GM18951 (cell line): ENCODE data around the gene PHYHD1.

Experiments used
- POLR2A ChIP-seq: IDR thresholded peaks from 4 replicates; pipeline ENCODE4 v1.6.1; 2011; ENCODE audit warnings: mild to moderate bottlenecking; ENCODE audit not compliant: insufficient read length, insufficient read depth; ENCODE audit errors: extremely low read depth
- in situ Hi-C: fragments of 300-500 bp; cut with MboI; formaldehyde crosslinking; loops from one replicate; pipeline ENCODE4 v1.12.0; 2022; ENCODE audit warnings: low sequenced_read_pairs, mixed read lengths, inconsistent platforms; ENCODE audit not compliant: unreplicated experiment

Gene PHYHD1

DNA sequence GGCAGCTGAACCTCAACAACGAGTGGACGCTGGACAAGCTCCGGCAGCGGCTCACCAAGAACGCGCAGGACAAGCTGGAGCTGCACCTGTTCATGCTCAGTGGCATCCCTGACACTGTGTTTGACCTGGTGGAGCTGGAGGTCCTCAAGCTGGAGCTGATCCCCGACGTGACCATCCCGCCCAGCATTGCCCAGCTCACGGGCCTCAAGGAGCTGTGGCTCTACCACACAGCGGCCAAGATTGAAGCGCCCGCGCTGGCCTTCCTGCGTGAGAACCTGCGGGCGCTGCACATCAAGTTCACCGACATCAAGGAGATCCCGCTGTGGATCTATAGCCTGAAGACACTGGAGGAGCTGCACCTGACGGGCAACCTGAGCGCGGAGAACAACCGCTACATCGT is 12.4 kb upstream of the PHYHD1 start:
- TF ChIP-seq POLR2A = no peak
- in situ Hi-C loops = no loop called here

DNA sequence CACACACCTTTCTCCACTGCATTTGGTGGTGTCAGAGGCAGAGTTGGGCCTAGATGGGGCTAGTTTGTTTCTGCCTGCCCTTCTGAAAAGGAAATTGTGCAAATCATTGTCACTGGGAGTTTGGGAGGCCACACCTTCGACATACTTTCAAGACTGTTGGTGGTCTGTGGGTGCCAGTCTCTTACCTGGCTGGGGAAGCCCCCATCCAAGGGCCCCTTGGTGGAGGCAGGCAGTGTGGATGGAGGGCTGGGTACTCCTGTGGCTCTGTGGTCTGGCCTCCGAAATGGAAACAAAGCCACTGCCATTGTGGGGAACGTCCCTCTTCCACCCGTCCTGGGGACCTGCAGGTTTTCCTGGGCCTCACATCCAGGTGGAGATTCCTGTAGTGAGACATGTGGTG is 10.9 kb upstream of the PHYHD1 start:
- in situ Hi-C loops = no loop called here
- TF ChIP-seq POLR2A = no peak

DNA sequence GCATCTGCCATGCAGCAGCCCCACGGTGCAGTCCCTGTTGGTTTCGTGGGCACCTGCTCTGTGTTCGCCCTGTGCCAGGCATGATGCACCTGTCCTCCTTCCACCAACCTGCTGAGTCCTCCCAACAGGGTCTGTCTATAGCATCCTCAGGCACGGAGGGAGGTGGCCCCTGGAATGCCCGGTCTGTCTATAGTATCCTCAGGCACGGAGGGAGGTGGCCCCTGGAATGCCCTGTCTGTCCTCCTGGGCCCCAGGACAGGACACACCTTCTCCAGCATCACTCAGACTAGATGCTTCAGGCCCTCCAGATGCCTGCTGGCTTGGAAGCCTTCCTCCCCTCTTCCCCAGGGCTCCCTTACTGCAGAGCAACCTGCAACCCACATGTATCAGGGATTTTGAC is 9.9 kb upstream of the PHYHD1 start:
- in situ Hi-C loops = no loop called here
- TF ChIP-seq POLR2A = no peak

DNA sequence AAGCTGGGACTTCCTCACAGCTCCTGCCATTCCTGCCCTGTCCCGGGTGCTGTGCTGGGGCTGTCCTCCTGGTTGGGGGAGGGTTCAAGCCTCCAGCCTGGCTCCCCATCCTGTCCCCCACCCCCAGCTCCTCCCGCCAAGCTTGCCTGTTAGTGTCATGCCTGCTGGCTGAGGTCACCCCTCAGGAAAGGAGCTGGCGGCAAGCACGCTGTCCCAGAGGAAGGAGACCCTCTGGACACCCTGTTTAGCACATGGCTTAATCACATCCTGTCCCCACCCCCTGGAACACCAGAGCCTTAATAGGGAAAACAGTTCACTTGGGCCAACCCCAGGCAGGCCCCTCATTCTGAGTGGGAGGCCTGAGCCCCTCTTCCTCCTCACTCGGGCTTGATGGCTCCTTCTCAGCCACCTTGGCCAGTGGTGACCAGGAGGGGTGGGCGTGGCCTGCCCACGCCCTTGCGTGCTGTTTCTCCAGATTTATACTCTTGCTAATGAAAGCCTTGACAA is 9.2 kb upstream of the PHYHD1 start:
- TF ChIP-seq POLR2A = no peak
- in situ Hi-C loops = no loop called here

DNA sequence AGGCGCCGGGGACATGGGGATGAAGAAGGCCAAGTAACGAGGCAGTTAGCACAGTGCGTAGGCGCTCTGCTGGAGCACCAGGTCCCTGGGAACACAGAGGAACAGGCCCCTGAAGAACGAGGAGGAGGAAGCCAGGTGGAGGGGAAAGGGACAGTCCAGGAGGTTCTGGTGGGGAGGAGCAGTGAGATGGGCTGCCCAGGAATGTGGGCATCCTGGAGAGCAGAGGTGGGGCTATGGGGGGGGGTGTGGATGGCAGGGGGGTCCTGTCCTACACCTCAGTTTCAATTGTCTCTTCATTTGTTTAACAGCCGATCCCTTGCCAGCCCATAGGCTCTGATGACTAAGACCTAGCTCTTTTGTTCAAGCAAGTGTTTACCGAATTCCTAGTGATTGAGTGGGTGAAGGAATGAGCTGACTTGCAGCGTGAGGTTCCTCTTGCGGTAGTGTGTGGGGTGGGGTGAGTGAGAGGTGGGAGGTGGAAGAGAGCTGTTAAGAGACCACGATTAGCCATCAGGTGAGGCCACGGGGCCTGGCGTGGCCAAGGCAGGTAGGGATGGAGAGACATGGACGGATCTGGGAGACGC is 8.4 kb upstream of the PHYHD1 start:
- in situ Hi-C loops = no loop called here

GRCh38 chr9:128913048-128913900 is 7.5 kb upstream of the PHYHD1 start:
- in situ Hi-C loops = no loop called here

More for the DNA sequence above, 8.4 kb upstream of the PHYHD1 start:
- no peak for TF ChIP-seq POLR2A

DNA sequence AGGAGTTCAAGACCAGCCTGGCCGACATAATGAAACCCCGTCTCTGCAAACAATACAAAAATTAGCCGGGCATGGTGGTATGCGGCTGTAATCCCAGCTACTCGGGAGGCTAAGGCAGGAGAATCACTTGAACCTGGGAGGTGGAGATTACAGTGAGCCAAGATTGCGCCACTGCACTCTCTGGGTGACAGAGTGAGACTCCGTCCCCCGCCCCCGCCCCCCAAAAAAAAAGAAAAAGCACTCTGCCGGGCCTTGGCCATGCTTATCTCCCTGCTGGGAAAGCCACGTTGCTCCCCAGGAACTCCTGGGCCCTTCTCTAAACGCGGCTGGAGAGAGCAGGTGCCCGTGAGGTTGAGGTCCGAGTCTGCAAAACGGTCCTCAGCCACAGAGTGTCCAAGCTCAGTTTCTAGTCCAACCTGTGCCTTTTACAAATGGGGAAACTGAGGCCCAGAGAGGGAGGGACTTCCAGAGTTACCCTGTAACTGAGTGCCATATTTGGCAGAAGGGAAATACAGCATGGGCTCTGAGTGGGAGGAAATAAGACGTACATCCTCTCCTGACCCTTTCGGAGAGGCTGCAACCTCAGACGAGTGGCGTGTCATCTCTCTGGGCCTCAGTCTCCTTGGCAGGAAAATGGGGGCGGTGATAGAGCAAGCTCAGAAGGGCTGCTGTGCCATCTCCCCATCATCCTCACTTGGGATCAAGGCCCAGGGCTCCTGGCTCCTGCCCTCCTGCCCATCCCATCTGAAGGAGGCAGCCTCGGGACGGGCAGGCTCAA is 6.6 kb upstream of the PHYHD1 start:
- no peak for TF ChIP-seq POLR2A
- in situ Hi-C loops = no loop called here

More at GRCh38 chr9:128913048-128913900, 7.5 kb upstream of the PHYHD1 start:
- TF ChIP-seq POLR2A = no peak

DNA sequence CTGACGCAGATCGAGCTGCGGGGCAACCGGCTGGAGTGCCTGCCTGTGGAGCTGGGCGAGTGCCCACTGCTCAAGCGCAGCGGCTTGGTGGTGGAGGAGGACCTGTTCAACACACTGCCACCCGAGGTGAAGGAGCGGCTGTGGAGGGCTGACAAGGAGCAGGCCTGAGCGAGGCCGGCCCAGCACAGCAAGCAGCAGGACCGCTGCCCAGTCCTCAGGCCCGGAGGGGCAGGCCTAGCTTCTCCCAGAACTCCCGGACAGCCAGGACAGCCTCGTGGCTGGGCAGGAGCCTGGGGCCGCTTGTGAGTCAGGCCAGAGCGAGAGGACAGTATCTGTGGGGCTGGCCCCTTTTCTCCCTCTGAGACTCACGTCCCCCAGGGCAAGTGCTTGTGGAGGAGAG is 4.6 kb upstream of the PHYHD1 start:
- no peak for TF ChIP-seq POLR2A
- in situ Hi-C loops = no loop called here

- TF ChIP-seq POLR2A = no peak
- in situ Hi-C loops = no loop called here
Measured at GRCh38 chr9:128916745-128917144, 4.0 kb upstream of the PHYHD1 start.

DNA sequence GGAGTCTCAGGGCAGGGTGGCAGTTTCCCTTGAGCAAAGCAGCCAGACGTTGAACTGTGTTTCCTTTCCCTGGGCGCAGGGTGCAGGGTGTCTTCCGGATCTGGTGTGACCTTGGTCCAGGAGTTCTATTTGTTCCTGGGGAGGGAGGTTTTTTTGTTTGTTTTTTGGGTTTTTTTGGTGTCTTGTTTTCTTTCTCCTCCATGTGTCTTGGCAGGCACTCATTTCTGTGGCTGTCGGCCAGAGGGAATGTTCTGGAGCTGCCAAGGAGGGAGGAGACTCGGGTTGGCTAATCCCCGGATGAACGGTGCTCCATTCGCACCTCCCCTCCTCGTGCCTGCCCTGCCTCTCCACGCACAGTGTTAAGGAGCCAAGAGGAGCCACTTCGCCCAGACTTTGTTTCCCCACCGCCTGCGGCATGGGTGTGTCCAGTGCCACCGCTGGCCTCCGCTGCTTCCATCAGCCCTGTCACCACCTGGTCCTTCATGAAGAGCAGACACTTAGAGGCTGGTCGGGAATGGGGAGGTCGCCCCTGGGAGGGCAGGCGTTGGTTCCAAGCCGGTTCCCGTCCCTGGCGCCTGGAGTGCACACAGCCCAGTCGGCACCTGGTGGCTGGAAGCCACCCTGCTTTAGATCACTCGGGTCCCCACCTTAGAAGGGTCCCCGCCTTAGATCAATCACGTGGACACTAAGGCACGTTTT is 3.5 kb upstream of the PHYHD1 start:
- in situ Hi-C loops = no loop called here
- TF ChIP-seq POLR2A = no peak

- no peak for TF ChIP-seq POLR2A
- in situ Hi-C loops = no loop called here
Measured at GRCh38 chr9:128918921-128919320, 1.9 kb upstream of the PHYHD1 start.

GRCh38 chr9:128919402-128920089 is 1.2 kb upstream of the PHYHD1 start:
- no peak for TF ChIP-seq POLR2A
- in situ Hi-C loops = no loop called here
